H7 (cell line): ENCODE measurements around the gene ZER1. TPM values are rescaled to one million over a fixed set of nuclear protein-coding genes. Genes with fewer than 3 reads are reported as not detected.

Source experiments
- DNase-seq: peaks from one replicate; pipeline ENCODE4 v3.0.0; 2012
- H3K27me3 ChIP-seq: 2 replicates; pipeline ENCODE4 v1.6.0; 2011; ENCODE audit warnings: mild to moderate bottlenecking, low read length; ENCODE audit not compliant: control insufficient read depth, insufficient read depth
- H3K36me3 ChIP-seq: replicated peaks from 2 replicates; pipeline ENCODE4 v1.5.1; 2011; ENCODE audit warnings: low read length; ENCODE audit not compliant: control insufficient read depth, insufficient read depth
- H3K4me3 ChIP-seq: 2 replicates; pipeline ENCODE4 v1.5.1; 2011; ENCODE audit warnings: low read depth, mild to moderate bottlenecking, control low read depth, low read length, moderate library complexity; ENCODE audit not compliant: insufficient read depth
- total RNA-seq: library from RNA; depleted of rRNA; stranded (reverse); fragments of >200 nt; shearing (Covaris generic); gene quantifications from 2 replicates; pipeline ENCODE4 v1.2.3, GENCODE V29; 2014; rRNA removed

ZER1 gene
- 19.6 and 31.1 TPM in 2 replicates for total RNA-seq

DNA sequence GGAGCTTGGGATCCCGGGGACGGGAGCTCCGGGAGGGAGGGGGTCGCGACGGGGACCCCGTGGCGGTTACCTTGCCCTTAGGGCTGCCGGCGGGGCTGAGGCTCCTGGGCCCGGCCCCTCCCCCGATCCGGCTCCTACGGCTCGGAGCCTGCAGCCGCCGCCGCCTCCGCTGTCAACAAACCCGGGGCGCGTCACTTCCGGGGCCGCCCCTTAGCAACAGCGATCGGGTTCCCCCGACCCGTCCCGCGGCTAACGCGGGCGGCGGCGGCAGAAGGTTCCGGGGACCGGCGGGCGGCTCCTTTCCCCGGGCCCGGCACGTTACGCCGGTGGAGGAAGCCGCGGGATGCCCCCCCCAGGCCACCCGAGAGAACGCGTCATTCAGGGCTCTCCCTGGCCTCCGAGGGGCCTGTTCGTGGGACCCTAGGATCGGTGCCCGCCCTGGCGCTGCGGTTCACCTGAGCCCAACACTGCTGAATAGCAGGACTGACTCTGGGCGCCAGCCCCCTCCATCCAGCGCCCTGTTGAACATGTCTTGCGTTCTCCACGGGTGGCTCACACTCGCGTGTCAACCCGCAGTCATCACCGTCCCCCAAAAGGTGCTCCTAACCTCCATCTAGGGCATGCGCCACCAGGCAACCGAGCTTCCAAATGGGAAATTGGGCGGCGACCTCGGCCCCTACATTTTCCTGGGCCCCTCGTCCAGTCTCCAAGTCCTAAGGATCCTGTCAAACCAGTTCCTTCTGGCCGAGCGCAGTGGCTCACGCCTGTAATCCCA is at the start of gene ZER1:
TSS of gene ZER1 (minus strand) at position 183 of the 775 bp plus-strand sequence. CDS start 16,362 bp downstream, outside the sequence.
- Histone ChIP-seq H3K27me3 (no peaks in the 10 kb centered on the region), H3K4me3 (peak within 1 kb of the TSS; percentile 77), H3K36me3 (no peaks in the 10 kb centered on the region)
- peak; percentile 99 for DNase-seq

- no peak overlapping the region for H3K4me3 ChIP-seq
Measured at GRCh38 chr9:128820665-128821583, 49.2 kb upstream of the ZER1 start.

DNA sequence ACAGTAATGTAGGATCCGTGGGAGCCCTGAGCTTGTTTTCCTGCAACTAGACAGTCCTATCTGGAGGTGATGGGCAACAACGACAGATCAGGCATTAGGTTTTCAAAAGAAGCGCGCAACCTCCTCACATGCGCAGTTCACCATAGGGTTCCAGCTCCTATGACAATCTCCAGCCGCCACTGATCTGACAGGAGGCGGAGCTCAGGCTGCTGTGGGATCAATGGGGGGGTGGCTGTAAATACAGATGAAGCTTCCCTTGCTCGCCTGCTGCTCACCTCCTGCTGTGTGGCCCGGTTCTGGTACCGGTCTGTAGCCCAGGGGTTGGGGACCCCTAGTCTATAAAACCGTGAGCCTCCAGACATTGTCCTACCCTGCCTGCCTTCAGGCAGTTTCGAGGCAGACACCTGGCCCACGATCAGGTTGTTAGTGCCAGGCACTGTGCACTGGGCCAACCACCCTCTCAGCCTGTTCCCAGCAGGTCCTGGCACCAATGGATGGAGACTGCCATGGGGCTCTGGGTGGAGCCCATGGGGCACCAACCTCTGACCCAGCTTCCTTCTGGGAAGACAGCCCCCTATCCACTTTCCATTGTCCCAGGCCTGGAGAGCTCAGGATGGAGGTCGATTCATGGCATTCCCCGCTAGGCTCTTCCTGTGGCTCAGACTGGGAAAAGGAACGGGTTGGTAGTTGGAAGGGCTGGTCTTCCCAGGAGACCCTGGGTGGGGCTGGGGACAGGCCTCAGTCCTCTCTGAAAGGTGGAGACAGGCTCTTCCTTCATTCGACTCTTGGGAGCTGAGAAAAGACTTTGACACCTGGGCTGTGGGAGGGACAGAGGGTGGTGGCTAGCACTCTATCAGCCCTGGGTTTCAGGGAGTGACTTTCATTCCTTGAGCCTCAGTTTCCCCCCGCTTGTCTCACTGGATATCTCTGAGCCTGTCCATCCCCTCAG is 48.3 kb upstream of the ZER1 start:
- DNase-seq = peak; percentile 55
- peaks cover 16% of the 10 kb centered on the region for H3K36me3 ChIP-seq
- H3K4me3 ChIP-seq = no peak overlapping the region
- peaks cover 2% of the 10 kb centered on the region; the same call in 1 of the 2 replicates for H3K27me3 ChIP-seq

More at GRCh38 chr9:128820665-128821583, 49.2 kb upstream of the ZER1 start:
- Histone ChIP-seq H3K27me3 (peaks cover 2% of the 10 kb centered on the region; the same call in 1 of the 2 replicates), H3K36me3 (peaks cover 21% of the 10 kb centered on the region)
- DNase-seq = no peak

- peak; percentile 88 for DNase-seq
- H3K36me3 ChIP-seq = peaks cover 10% of the 10 kb centered on the region
- H3K4me3 ChIP-seq = peak overlapping the region; percentile 69
Measured at GRCh38 chr9:128818839-128819715, 47.4 kb upstream of the ZER1 start.

GRCh38 chr9:128818099-128818838 is 46.5 kb upstream of the ZER1 start, which contains the start of gene ENDOG:
ENDOG (plus strand) TSS chr9:128818500; CDS start chr9:128818685, 185 bp downstream.
- DNase-seq = peak; percentile 99
- H3K27me3 ChIP-seq = peaks cover 2% of the 10 kb centered on the region; the same call in 1 of the 2 replicates
- peak within 1 kb of the TSS; percentile 69 for H3K4me3 ChIP-seq
- peaks cover 10% of the 10 kb centered on the region for H3K36me3 ChIP-seq

More at GRCh38 chr9:128818839-128819715, 47.4 kb upstream of the ZER1 start:
- peaks cover 2% of the 10 kb centered on the region; the same call in 1 of the 2 replicates for H3K27me3 ChIP-seq

DNA sequence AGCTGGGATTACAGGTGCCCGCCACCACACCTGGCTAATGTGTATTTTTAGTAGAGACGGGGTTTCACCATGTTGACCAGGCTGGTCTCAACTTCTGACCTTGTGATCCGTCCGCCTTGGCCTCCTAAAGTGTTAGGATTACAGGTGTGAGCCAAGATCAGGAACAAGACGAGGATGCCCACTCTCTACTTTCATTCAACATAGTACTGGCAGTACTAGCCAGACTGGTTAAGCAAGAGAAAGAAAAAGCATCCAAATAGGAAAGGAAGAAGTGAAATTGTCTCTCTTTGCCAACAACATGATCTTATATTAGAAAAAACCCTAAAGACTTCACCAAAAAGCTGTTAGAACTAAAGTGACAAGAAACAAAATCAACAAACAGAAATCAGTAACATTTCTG is 39.1 kb upstream of the ZER1 start:
- Histone ChIP-seq H3K4me3 (no peak overlapping the region), H3K36me3 (peaks cover 8% of the 10 kb centered on the region), H3K27me3 (no peaks in the 10 kb centered on the region)
- DNase-seq = no peak

GRCh38 chr9:128809831-128810230 is 38.1 kb upstream of the ZER1 start:
- Histone ChIP-seq H3K36me3 (peaks cover 10% of the 10 kb centered on the region), H3K4me3 (no peak overlapping the region), H3K27me3 (no peaks in the 10 kb centered on the region)
- DNase-seq = peak; percentile 62

DNA sequence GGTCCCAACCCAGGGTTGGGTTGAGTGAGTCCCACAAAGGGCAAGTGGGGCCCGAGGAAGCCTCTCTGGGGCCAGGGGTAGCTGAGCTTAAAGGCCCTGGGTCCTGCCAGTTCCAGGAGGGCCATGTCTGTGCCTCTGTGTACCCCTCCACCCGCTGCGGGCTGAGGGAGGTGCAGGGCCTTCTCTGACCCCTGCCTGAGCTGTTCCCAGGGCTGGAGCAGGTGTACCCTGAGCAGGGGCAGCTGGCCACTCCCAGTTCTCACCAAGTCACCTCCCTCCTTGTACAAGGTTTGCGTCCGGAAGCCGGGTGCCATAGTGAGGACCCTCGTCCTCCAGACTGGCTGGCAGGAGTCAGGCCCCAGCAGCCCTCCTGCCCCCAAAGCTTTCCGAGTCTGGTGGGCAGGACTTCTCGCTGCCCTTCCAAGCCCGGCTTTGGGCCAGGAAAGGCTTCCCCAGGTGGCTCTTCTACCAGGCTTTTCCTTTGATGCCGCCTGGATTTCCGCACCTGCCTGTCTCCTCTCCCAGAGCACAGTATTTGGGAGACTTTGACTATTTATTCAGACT is 37.4 kb upstream of the ZER1 start:
- Histone ChIP-seq H3K4me3 (no peak overlapping the region), H3K27me3 (no peaks in the 10 kb centered on the region), H3K36me3 (peaks cover 10% of the 10 kb centered on the region)
- peak; percentile 38 for DNase-seq

GRCh38 chr9:128808543-128808942 is 36.8 kb upstream of the ZER1 start:
- peak; percentile 35 for DNase-seq
- H3K36me3 ChIP-seq = peaks cover 11% of the 10 kb centered on the region
- H3K27me3 ChIP-seq = no peaks in the 10 kb centered on the region

GRCh38 chr9:128807827-128808226 is 36.1 kb upstream of the ZER1 start:
- peaks cover 13% of the 10 kb centered on the region for H3K36me3 ChIP-seq
- DNase-seq = peak; percentile 37
- no peak overlapping the region for H3K4me3 ChIP-seq
- no peaks in the 10 kb centered on the region for H3K27me3 ChIP-seq

More at GRCh38 chr9:128808543-128808942, 36.8 kb upstream of the ZER1 start:
- no peak overlapping the region for H3K4me3 ChIP-seq

DNA sequence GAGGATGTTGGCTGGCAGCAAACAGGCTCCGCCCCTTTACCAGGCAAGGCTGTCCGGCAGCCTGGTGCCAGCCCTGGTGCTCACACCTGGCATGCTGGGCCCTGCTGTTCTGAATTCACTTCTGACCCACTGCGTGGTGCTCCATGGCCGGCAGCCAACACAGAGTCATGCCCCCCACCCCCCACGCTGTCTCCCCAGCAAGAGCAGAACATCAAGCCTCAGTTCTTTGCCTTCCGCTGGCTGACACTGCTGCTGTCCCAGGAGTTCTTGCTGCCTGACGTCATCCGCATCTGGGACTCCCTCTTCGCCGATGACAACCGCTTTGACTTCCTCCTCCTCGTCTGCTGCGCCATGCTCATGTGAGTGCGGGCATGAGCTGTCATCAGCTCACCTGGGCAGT is 33.9 kb upstream of the ZER1 start:
- Histone ChIP-seq H3K4me3 (no peak overlapping the region), H3K36me3 (peaks cover 13% of the 10 kb centered on the region), H3K27me3 (no peaks in the 10 kb centered on the region)
- peak; percentile 30 for DNase-seq

DNA sequence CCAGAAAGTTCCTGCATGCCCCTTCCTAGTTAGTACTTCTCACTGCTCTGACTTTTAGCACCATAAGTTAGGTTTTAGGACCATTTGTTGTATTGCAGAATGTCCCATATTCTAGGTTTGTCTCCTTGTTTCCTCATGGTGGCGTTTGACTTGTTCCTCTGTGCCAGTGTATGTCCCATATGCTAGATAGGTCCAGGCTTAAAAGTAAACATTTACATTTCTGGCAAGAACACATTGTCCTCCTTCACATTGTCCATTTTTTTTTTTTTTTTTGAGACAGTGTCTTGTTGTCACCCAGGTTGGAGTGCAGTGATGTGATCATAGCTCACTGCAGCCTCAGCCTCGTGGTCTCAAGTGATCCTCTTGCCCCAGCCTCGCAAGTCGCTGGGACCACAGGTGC is 30.8 kb upstream of the ZER1 start:
- Histone ChIP-seq H3K36me3 (peaks cover 15% of the 10 kb centered on the region), H3K4me3 (no peak overlapping the region), H3K27me3 (no peaks in the 10 kb centered on the region)
- no peak for DNase-seq
